ENCODE results near the gene TMEM250.
A peak's percentile ranks its signal among the peaks of the same experiment; 100 is the strongest.

Gene TMEM250

GRCh38 chr9:136145580-136145979, 26.9 kb upstream of the TMEM250 start:
- no peak for TF ChIP-seq MYC (IDR thresholded peaks at IDR 0.05; ENCODE audit: low read depth, low read length)
- no peak for TF ChIP-seq MAX (IDR thresholded peaks at IDR 0.05; ENCODE audit: low read depth, low read length)
- no peak for TF ChIP-seq POLR2A (IDR thresholded peaks at IDR 0.05; ENCODE audit: extremely low read depth, insufficient read length)
- no peak for TF ChIP-seq CTCF (IDR thresholded peaks at IDR 0.05; ENCODE audit: low read depth, low read length)
- no peak for DNase-seq (ENCODE audit: low read depth)
- H3K4me3 ChIP-seq (ENCODE audit: low read depth, low read length), result no peak overlapping the region

- no peak for TF ChIP-seq MAX (IDR thresholded peaks at IDR 0.05; ENCODE audit: low read depth, low read length)
- no peak overlapping the region for H3K4me3 ChIP-seq (ENCODE audit: low read depth, low read length)
- no peak for DNase-seq (ENCODE audit: low read depth)
Measured at GRCh38 chr9:136144450-136144849, 25.8 kb upstream of the TMEM250 start.

GRCh38 chr9:136143215-136144001, 24.7 kb upstream of the TMEM250 start:
- peak; percentile 60 for DNase-seq (ENCODE audit: low read depth)
- TF ChIP-seq CTCF (IDR thresholded peaks at IDR 0.05; ENCODE audit: low read depth, low read length) (peak; percentile 58), MYC (IDR thresholded peaks at IDR 0.05; ENCODE audit: low read depth, low read length) (no peak), MAX (IDR thresholded peaks at IDR 0.05; ENCODE audit: low read depth, low read length) (no peak)
- no peak overlapping the region for H3K4me3 ChIP-seq (ENCODE audit: low read depth, low read length)

GRCh38 chr9:136142859-136143214, 24.2 kb upstream of the TMEM250 start:
- TF ChIP-seq POLR2A (IDR thresholded peaks at IDR 0.05; ENCODE audit: extremely low read depth, insufficient read length), result no peak
- TF ChIP-seq CTCF (IDR thresholded peaks at IDR 0.05; ENCODE audit: low read depth, low read length), result no peak
- no peak for TF ChIP-seq MAX (IDR thresholded peaks at IDR 0.05; ENCODE audit: low read depth, low read length)
- TF ChIP-seq MYC (IDR thresholded peaks at IDR 0.05; ENCODE audit: low read depth, low read length), result no peak
- no peak for DNase-seq (ENCODE audit: low read depth)
- H3K4me3 ChIP-seq (ENCODE audit: low read depth, low read length), result no peak overlapping the region

- no peak for TF ChIP-seq MYC (IDR thresholded peaks at IDR 0.05; ENCODE audit: low read depth, low read length)
- TF ChIP-seq MAX (IDR thresholded peaks at IDR 0.05; ENCODE audit: low read depth, low read length), result no peak
- TF ChIP-seq CTCF (IDR thresholded peaks at IDR 0.05; ENCODE audit: low read depth, low read length), result no peak
- TF ChIP-seq POLR2A (IDR thresholded peaks at IDR 0.05; ENCODE audit: extremely low read depth, insufficient read length), result no peak
- no peak for DNase-seq (ENCODE audit: low read depth)
- no peak overlapping the region for H3K4me3 ChIP-seq (ENCODE audit: low read depth, low read length)
Measured at GRCh38 chr9:136142414-136142796, 23.7 kb upstream of the TMEM250 start.

GRCh38 chr9:136141682-136142413, 23.2 kb upstream of the TMEM250 start:
- TF ChIP-seq CTCF (IDR thresholded peaks at IDR 0.05; ENCODE audit: low read depth, low read length) (no peak), POLR2A (IDR thresholded peaks at IDR 0.05; ENCODE audit: extremely low read depth, insufficient read length) (no peak), MYC (IDR thresholded peaks at IDR 0.05; ENCODE audit: low read depth, low read length) (no peak)
- DNase-seq (ENCODE audit: low read depth), result no peak
- H3K4me3 ChIP-seq (ENCODE audit: low read depth, low read length), result no peak overlapping the region
